Measurements from ENCODE around the gene CPED1.
A peak's percentile ranks its signal among the peaks of the same experiment; 100 is the strongest.

CPED1 gene

GRCh38 chr7:121006711-121007315 is 18.3 kb downstream of the CPED1 start:
- intact Hi-C loops (cut with micrococcal nuclease): no loop called here
- Mint-ChIP-seq H3K36me3 (ENCODE audit: low read depth) (no peaks in the 10 kb centered on the region), H3K4me1 (ENCODE audit: low read depth) (peaks cover 29% of the 10 kb centered on the region), H3K27ac (no peak overlapping the region), H3K4me3 (no peak overlapping the region), H3K27me3 (peaks cover 5% of the 10 kb centered on the region), H3K9me3 (no peaks in the 10 kb centered on the region)

GRCh38 chr7:121008816-121009215 is 20.3 kb downstream of the CPED1 start:
- intact Hi-C loops (cut with micrococcal nuclease): no loop called here
- peaks cover 2% of the 10 kb centered on the region for H3K27me3 Mint-ChIP-seq
- no peak overlapping the region for H3K4me3 Mint-ChIP-seq
- H3K9me3 Mint-ChIP-seq: no peaks in the 10 kb centered on the region
- H3K36me3 Mint-ChIP-seq (ENCODE audit: low read depth): no peaks in the 10 kb centered on the region
- peaks cover 26% of the 10 kb centered on the region for H3K4me1 Mint-ChIP-seq (ENCODE audit: low read depth)
- H3K27ac Mint-ChIP-seq: no peak overlapping the region

GRCh38 chr7:121011401-121011800 is 22.9 kb downstream of the CPED1 start:
- H3K4me1 Mint-ChIP-seq (ENCODE audit: low read depth): peaks cover 34% of the 10 kb centered on the region
- H3K27ac Mint-ChIP-seq: no peak overlapping the region
- no peaks in the 10 kb centered on the region for H3K9me3 Mint-ChIP-seq
- H3K4me3 Mint-ChIP-seq: no peak overlapping the region
- H3K36me3 Mint-ChIP-seq (ENCODE audit: low read depth): no peaks in the 10 kb centered on the region
- intact Hi-C loops (cut with micrococcal nuclease): no loop called here
- H3K27me3 Mint-ChIP-seq: no peaks in the 10 kb centered on the region

- Mint-ChIP-seq H3K9me3 (no peaks in the 10 kb centered on the region), H3K36me3 (ENCODE audit: low read depth) (no peaks in the 10 kb centered on the region), H3K27me3 (no peaks in the 10 kb centered on the region), H3K4me1 (ENCODE audit: low read depth) (peaks cover 27% of the 10 kb centered on the region), H3K27ac (no peak overlapping the region), H3K4me3 (no peak overlapping the region)
- intact Hi-C loops (cut with micrococcal nuclease): no loop called here
These were observed 23.8 kb downstream of the CPED1 start for GRCh38 chr7:121012170-121012874.

GRCh38 chr7:121012919-121013318 is 24.4 kb downstream of the CPED1 start:
- no peaks in the 10 kb centered on the region for H3K27me3 Mint-ChIP-seq
- H3K9me3 Mint-ChIP-seq: no peaks in the 10 kb centered on the region
- H3K4me1 Mint-ChIP-seq (ENCODE audit: low read depth): peaks cover 25% of the 10 kb centered on the region
- no peak overlapping the region for H3K4me3 Mint-ChIP-seq
- intact Hi-C loops (cut with micrococcal nuclease): no loop called here
- no peaks in the 10 kb centered on the region for H3K36me3 Mint-ChIP-seq (ENCODE audit: low read depth)
- no peak overlapping the region for H3K27ac Mint-ChIP-seq

- H3K36me3 Mint-ChIP-seq (ENCODE audit: low read depth): no peaks in the 10 kb centered on the region
- H3K4me3 Mint-ChIP-seq: no peak overlapping the region
- no peaks in the 10 kb centered on the region for H3K27me3 Mint-ChIP-seq
- intact Hi-C loops (cut with micrococcal nuclease): no loop called here
- H3K4me1 Mint-ChIP-seq (ENCODE audit: low read depth): peaks cover 37% of the 10 kb centered on the region
- H3K9me3 Mint-ChIP-seq: no peaks in the 10 kb centered on the region
- H3K27ac Mint-ChIP-seq: peak overlapping the region; percentile 14
These were observed 27.0 kb downstream of the CPED1 start for GRCh38 chr7:121015560-121015959.

GRCh38 chr7:121016966-121017365 is 28.5 kb downstream of the CPED1 start:
- H3K27ac Mint-ChIP-seq: peak overlapping the region; percentile 27
- no peaks in the 10 kb centered on the region for H3K36me3 Mint-ChIP-seq (ENCODE audit: low read depth)
- H3K4me1 Mint-ChIP-seq (ENCODE audit: low read depth): peaks cover 37% of the 10 kb centered on the region
- intact Hi-C loops (cut with micrococcal nuclease): no loop called here
- H3K4me3 Mint-ChIP-seq: no peak overlapping the region
- H3K9me3 Mint-ChIP-seq: no peaks in the 10 kb centered on the region
- H3K27me3 Mint-ChIP-seq: no peaks in the 10 kb centered on the region

GRCh38 chr7:121017586-121017985 is 29.1 kb downstream of the CPED1 start:
- Mint-ChIP-seq H3K27me3 (no peaks in the 10 kb centered on the region), H3K4me1 (ENCODE audit: low read depth) (peaks cover 37% of the 10 kb centered on the region), H3K36me3 (ENCODE audit: low read depth) (no peaks in the 10 kb centered on the region), H3K27ac (no peak overlapping the region), H3K4me3 (no peak overlapping the region), H3K9me3 (no peaks in the 10 kb centered on the region)
- intact Hi-C loops (cut with micrococcal nuclease): no loop called here

GRCh38 chr7:121019018-121019417 is 30.5 kb downstream of the CPED1 start:
- Mint-ChIP-seq H3K27ac (no peak overlapping the region), H3K4me1 (ENCODE audit: low read depth) (peaks cover 44% of the 10 kb centered on the region), H3K4me3 (no peak overlapping the region), H3K27me3 (no peaks in the 10 kb centered on the region), H3K9me3 (no peaks in the 10 kb centered on the region), H3K36me3 (ENCODE audit: low read depth) (no peaks in the 10 kb centered on the region)
- intact Hi-C loops (cut with micrococcal nuclease): no loop called here

GRCh38 chr7:121020249-121020988 is 31.9 kb downstream of the CPED1 start:
- Mint-ChIP-seq H3K9me3 (no peaks in the 10 kb centered on the region), H3K27ac (no peak overlapping the region), H3K27me3 (no peaks in the 10 kb centered on the region), H3K4me1 (ENCODE audit: low read depth) (peaks cover 42% of the 10 kb centered on the region), H3K36me3 (ENCODE audit: low read depth) (no peaks in the 10 kb centered on the region), H3K4me3 (no peak overlapping the region)
- intact Hi-C loops (cut with micrococcal nuclease): loop anchor here (5.0 kb wide), 1 partner anchor 33 kb away; the partner anchor contains the start of gene CPED1

- intact Hi-C loops (cut with micrococcal nuclease): loop anchor here (5.0 kb wide), 1 partner anchor 34 kb away; the partner anchor contains the start of gene CPED1
- Mint-ChIP-seq H3K9me3 (no peaks in the 10 kb centered on the region), H3K27ac (no peak overlapping the region), H3K36me3 (ENCODE audit: low read depth) (no peaks in the 10 kb centered on the region), H3K27me3 (no peaks in the 10 kb centered on the region), H3K4me3 (no peak overlapping the region), H3K4me1 (ENCODE audit: low read depth) (peaks cover 40% of the 10 kb centered on the region)
These were observed 32.8 kb downstream of the CPED1 start for GRCh38 chr7:121020989-121021969.

GRCh38 chr7:121023194-121023593 is 34.7 kb downstream of the CPED1 start:
- H3K27ac Mint-ChIP-seq: no peak overlapping the region
- peaks cover 37% of the 10 kb centered on the region for H3K4me1 Mint-ChIP-seq (ENCODE audit: low read depth)
- intact Hi-C loops (cut with micrococcal nuclease): loop anchor here (5.0 kb wide), 1 partner anchor 36 kb away; the partner anchor contains the start of gene CPED1
- H3K27me3 Mint-ChIP-seq: no peaks in the 10 kb centered on the region
- H3K9me3 Mint-ChIP-seq: no peaks in the 10 kb centered on the region
- no peak overlapping the region for H3K4me3 Mint-ChIP-seq
- no peaks in the 10 kb centered on the region for H3K36me3 Mint-ChIP-seq (ENCODE audit: low read depth)

GRCh38 chr7:121023683-121024511 is 35.4 kb downstream of the CPED1 start:
- no peaks in the 10 kb centered on the region for H3K36me3 Mint-ChIP-seq (ENCODE audit: low read depth)
- intact Hi-C loops (cut with micrococcal nuclease): loop anchor here (5.0 kb wide), 1 partner anchor 37 kb away; the partner anchor contains the start of gene CPED1
- peaks cover 30% of the 10 kb centered on the region for H3K4me1 Mint-ChIP-seq (ENCODE audit: low read depth)

More at GRCh38 chr7:121023683-121024511, 35.4 kb downstream of the CPED1 start:
- no peaks in the 10 kb centered on the region for H3K9me3 Mint-ChIP-seq
- H3K27me3 Mint-ChIP-seq: no peaks in the 10 kb centered on the region
- H3K27ac Mint-ChIP-seq: no peak overlapping the region
- no peak overlapping the region for H3K4me3 Mint-ChIP-seq
